Measurements from ENCODE around the gene NUDT2.

NUDT2 gene

DNA sequence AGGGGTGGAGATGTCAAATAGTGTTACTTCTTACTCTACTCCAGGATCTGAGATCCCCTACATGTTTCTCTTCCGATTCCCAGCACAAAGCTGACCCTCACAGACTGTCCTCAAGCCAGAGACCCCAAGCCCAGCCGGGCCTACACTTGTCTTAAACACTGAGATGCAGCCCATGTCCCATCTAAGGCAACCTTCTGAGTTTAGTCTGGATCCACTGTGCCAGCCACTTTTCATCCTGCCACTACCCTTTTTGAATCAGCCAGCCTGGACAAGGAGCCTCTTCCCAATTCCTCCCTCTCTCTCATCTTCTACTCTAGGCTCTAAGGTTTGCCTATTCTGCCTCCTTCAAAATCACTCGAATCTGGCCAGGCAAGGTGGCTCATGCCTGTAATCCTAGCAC, 53.5 kb downstream of the NUDT2 start:
- Histone ChIP-seq H3K4me3 (IDR thresholded peaks at IDR 0.05; ENCODE audit: insufficient read depth, low read depth, low read length) (no peak overlapping the region), H3K79me2 (ENCODE audit: insufficient read depth, low read depth) (no peaks in the 10 kb centered on the region), H4K20me1 (ENCODE audit: insufficient read depth) (no peaks in the 10 kb centered on the region), H3K4me2 (no peak overlapping the region), H3K9ac (no peak overlapping the region), H3K36me3 (ENCODE audit: insufficient read depth) (no peaks in the 10 kb centered on the region), H3K27me3 (ENCODE audit: insufficient read depth, low read depth) (no peaks in the 10 kb centered on the region), H3K27ac (no peak overlapping the region), H2AFZ (ENCODE audit: low read depth) (no peak overlapping the region), H3K4me1 (ENCODE audit: low read depth, poor library complexity, severe bottlenecking) (peaks cover 17% of the 10 kb centered on the region)
- TF ChIP-seq CTCF (conservative IDR thresholded peaks at IDR 0.05; ENCODE audit: low read depth, low read length): no peak

- Histone ChIP-seq H3K27ac (no peak overlapping the region), H4K20me1 (ENCODE audit: insufficient read depth) (no peaks in the 10 kb centered on the region), H3K4me3 (IDR thresholded peaks at IDR 0.05; ENCODE audit: insufficient read depth, low read depth, low read length) (no peak overlapping the region), H3K36me3 (ENCODE audit: insufficient read depth) (no peaks in the 10 kb centered on the region), H3K4me1 (ENCODE audit: low read depth, poor library complexity, severe bottlenecking) (peaks cover 17% of the 10 kb centered on the region), H3K27me3 (ENCODE audit: insufficient read depth, low read depth) (no peaks in the 10 kb centered on the region), H2AFZ (ENCODE audit: low read depth) (no peak overlapping the region), H3K79me2 (ENCODE audit: insufficient read depth, low read depth) (no peaks in the 10 kb centered on the region), H3K9ac (no peak overlapping the region), H3K4me2 (no peak overlapping the region)
- no peak for TF ChIP-seq CTCF (conservative IDR thresholded peaks at IDR 0.05; ENCODE audit: low read depth, low read length)
Observed at GRCh38 chr9:34383904-34384303, 54.5 kb downstream of the NUDT2 start.

DNA sequence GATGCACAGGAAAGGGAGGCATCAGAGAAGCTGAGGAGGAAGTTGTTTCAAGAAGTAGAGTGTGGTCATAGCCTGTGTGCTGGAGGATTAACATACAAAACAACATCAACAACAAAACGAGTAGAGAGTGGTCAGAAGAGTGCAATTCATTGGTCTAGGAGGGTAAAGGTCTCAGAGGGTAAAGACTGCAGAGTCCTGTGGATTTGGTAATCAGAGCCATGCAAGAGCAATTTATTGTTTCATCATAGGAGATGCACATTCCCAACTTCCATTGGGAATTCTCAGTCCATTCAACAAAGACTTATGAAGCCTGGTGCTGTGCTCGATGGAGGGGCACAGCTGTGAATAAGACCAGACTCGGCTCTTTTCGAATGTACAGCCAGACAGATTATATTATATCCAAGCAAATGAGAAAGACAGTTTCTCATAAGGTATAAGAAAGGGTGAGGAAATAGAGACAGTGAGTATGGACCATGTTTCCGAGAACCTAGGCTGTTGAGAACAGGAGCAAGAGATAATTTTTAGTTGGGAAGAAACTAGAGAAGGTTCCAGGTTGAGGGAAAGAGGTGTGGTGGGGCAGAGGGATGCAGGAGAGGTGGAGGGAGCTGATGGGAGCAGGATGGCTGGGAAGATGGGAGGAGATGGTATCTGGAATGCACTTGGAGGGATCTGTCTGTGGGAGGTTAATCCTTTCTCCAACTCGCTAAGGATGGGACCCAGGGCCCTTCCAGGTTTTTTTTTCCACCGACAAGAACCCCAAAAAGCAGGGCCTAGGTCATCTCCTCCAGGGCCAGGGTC, 55.2 kb downstream of the NUDT2 start:
- peaks cover 12% of the 10 kb centered on the region for H3K4me1 ChIP-seq (ENCODE audit: low read depth, poor library complexity, severe bottlenecking)
- H2AFZ ChIP-seq (ENCODE audit: low read depth): no peak overlapping the region
- no peak for TF ChIP-seq CTCF (conservative IDR thresholded peaks at IDR 0.05; ENCODE audit: low read depth, low read length)
- H3K9ac ChIP-seq: no peak overlapping the region
- no peaks in the 10 kb centered on the region for H3K79me2 ChIP-seq (ENCODE audit: insufficient read depth, low read depth)
- no peaks in the 10 kb centered on the region for H4K20me1 ChIP-seq (ENCODE audit: insufficient read depth)
- H3K27me3 ChIP-seq (ENCODE audit: insufficient read depth, low read depth): no peaks in the 10 kb centered on the region
- H3K4me2 ChIP-seq: no peak overlapping the region
- no peak overlapping the region for H3K27ac ChIP-seq
- H3K4me3 ChIP-seq (IDR thresholded peaks at IDR 0.05; ENCODE audit: insufficient read depth, low read depth, low read length): no peak overlapping the region
- H3K36me3 ChIP-seq (ENCODE audit: insufficient read depth): no peaks in the 10 kb centered on the region

GRCh38 chr9:34385561-34386230, 56.3 kb downstream of the NUDT2 start:
- H3K27ac ChIP-seq: no peak overlapping the region
- H3K4me2 ChIP-seq: no peak overlapping the region
- no peak overlapping the region for H3K9ac ChIP-seq
- H3K27me3 ChIP-seq (ENCODE audit: insufficient read depth, low read depth): no peaks in the 10 kb centered on the region
- peaks cover 3% of the 10 kb centered on the region for H3K4me1 ChIP-seq (ENCODE audit: low read depth, poor library complexity, severe bottlenecking)
- H4K20me1 ChIP-seq (ENCODE audit: insufficient read depth): no peaks in the 10 kb centered on the region
- H3K79me2 ChIP-seq (ENCODE audit: insufficient read depth, low read depth): no peaks in the 10 kb centered on the region
- H3K4me3 ChIP-seq (IDR thresholded peaks at IDR 0.05; ENCODE audit: insufficient read depth, low read depth, low read length): no peak overlapping the region
- no peaks in the 10 kb centered on the region for H3K36me3 ChIP-seq (ENCODE audit: insufficient read depth)
- TF ChIP-seq CTCF (conservative IDR thresholded peaks at IDR 0.05; ENCODE audit: low read depth, low read length): no peak
- no peak overlapping the region for H2AFZ ChIP-seq (ENCODE audit: low read depth)
